HCT116 (cell line): ENCODE data around the gene IFT25.

Experiments
- CTCF ChIP-seq, 3 experiments: fragments of 200-600 bp in 1 of 3; sonication (generic) in 1 of 3; IDR thresholded peaks in 2 of 3; conservative IDR thresholded peaks in 1 of 3; 2 replicates each; pipeline ENCODE4 v1.5.1; 2012 to 2017; ENCODE audit warnings: low read depth in 2 of 3, low read length in 2 of 3, antibody characterized with exemption in 1 of 3, borderline replicate concordance in 1 of 3, control low read depth in 1 of 3, mild to moderate bottlenecking in 1 of 3, mixed read lengths in 1 of 3, mixed run types in 1 of 3, moderate library complexity in 1 of 3; ENCODE audit not compliant: insufficient read depth in 1 of 3
- POLR2A ChIP-seq: IDR thresholded peaks from 2 replicates; pipeline ENCODE4 v1.7.0; 2011; ENCODE audit warnings: borderline replicate concordance; ENCODE audit not compliant: insufficient read depth, insufficient read length; ENCODE audit errors: extremely low read depth
- POLR2AphosphoS5 ChIP-seq: IDR thresholded peaks from 2 replicates; pipeline ENCODE4 v1.6.1; 2011; ENCODE audit warnings: mild to moderate bottlenecking, low read depth, low read length, moderate library complexity
- YY1 ChIP-seq: IDR thresholded peaks from 2 replicates; pipeline ENCODE4 v1.6.1; 2011; ENCODE audit warnings: low read length, low read depth, moderate library complexity, mild to moderate bottlenecking; ENCODE audit not compliant: insufficient replicate concordance; ENCODE audit errors: extremely low read depth
- ZFX ChIP-seq: fragments of 450-650 bp; IDR thresholded peaks from 2 replicates; pipeline ENCODE4 v1.6.1; 2017

- TF ChIP-seq POLR2A (no peak), CTCF (IDR thresholded peaks at IDR 0.05 in 2 of 3, conservative IDR thresholded peaks at IDR 0.05 in 1 of 3; ENCODE audit: borderline replicate concordance in 1 of 3, insufficient read depth in 1 of 3, low read depth in 2 of 3, low read length in 2 of 3) (no peak), POLR2AphosphoS5 (no peak), ZFX (no peak), YY1 (no peak)
Observed at GRCh38 chr1:53894644-53895043, 50.9 kb downstream of the IFT25 start.
